Natural killer cell (primary cell): ENCODE measurements around the gene EMC10. TPM values are rescaled to one million over a fixed set of nuclear protein-coding genes. Genes with fewer than 3 reads are reported as not detected.
"Not testable (repeated sequence)": the region's sequence is repeated elsewhere in the genome, so short reads cannot be mapped to it uniquely, and the experiment has no call there.

Source experiments
- ATAC-seq, 3 donors: fragments of 150-1000 bp in 2 of 3; fragments of 200-7000 bp in 1 of 3; cut with Tn5 transposase; 1 replicate in 1 of 3; 2 replicates in 2 of 3; pipeline ENCODE4 v1.10.0; 2021; ENCODE audit warnings: mild to moderate bottlenecking in 2 of 3, moderate library complexity in 2 of 3
- DNase-seq, 2 donors: peaks; one replicate each; pipeline versions ENCODE4 v3.0.0 to v3.0.0-alpha.2; 2013 to 2021; ENCODE audit warnings: mixed read lengths in 1 of 2
- H3K27ac ChIP-seq: one replicate; pipeline ENCODE4 v1.5.1; 2013; ENCODE audit warnings: mild to moderate bottlenecking, low read length
- H3K27me3 ChIP-seq: one replicate; pipeline ENCODE4 v1.6.1; 2013; ENCODE audit warnings: low read length; ENCODE audit not compliant: control insufficient read depth, insufficient read depth
- H3K36me3 ChIP-seq: one replicate; pipeline ENCODE4 v1.6.1; 2013; ENCODE audit warnings: low read length; ENCODE audit not compliant: control insufficient read depth, insufficient read depth
- H3K4me1 ChIP-seq: one replicate; pipeline ENCODE4 v1.6.1; 2013; ENCODE audit warnings: low read length; ENCODE audit not compliant: control insufficient read depth, insufficient read depth
- H3K4me3 ChIP-seq: one replicate; pipeline ENCODE4 v1.5.1; 2013; ENCODE audit warnings: low read length
- H3K9me3 ChIP-seq: one replicate; pipeline ENCODE4 v1.6.1; 2013; ENCODE audit warnings: low read length; ENCODE audit not compliant: control insufficient read depth, insufficient read depth
- H3K27ac Mint-ChIP-seq, 2 donors: one replicate each; pipeline ENCODE4 v1.8.0; 2022; ENCODE audit warnings: mild to moderate bottlenecking in 2 of 2, mixed read lengths in 2 of 2, moderate library complexity in 1 of 2
- H3K27me3 Mint-ChIP-seq, 2 donors: one replicate each; pipeline ENCODE4 v1.8.0; 2022; ENCODE audit warnings: low read depth in 2 of 2, mixed read lengths in 2 of 2
- H3K36me3 Mint-ChIP-seq: one replicate; pipeline ENCODE4 v1.8.0; 2022; ENCODE audit warnings: mixed read lengths
- H3K4me1 Mint-ChIP-seq, 2 donors: one replicate each; pipeline ENCODE4 v1.8.0; 2022; ENCODE audit warnings: mixed read lengths in 2 of 2
- H3K4me3 Mint-ChIP-seq: one replicate; pipeline ENCODE4 v1.8.0; 2022; ENCODE audit warnings: mild to moderate bottlenecking, moderate library complexity, mixed read lengths
- H3K9me3 Mint-ChIP-seq, 2 donors: one replicate each; pipeline ENCODE4 v1.8.0; 2022; ENCODE audit warnings: mixed read lengths in 2 of 2
- WGBS: methylation state at CpG from one replicate; pipeline ENCODE4 v1.1.7; 2013; ENCODE audit warnings: missing lambda C conversion rate; ENCODE audit not compliant: insufficient coverage; 5-methylcytosine and 5-hydroxymethylcytosine counted together
- intact Hi-C: fragments of 100-400 bp; cut with micrococcal nuclease; formaldehyde crosslinking; loops from one replicate; pipeline ENCODE4 v1.14.2; 2022
- total RNA-seq, 4 donors: library from RNA; stranded (reverse); fragments of 120-200 nt in 1 of 4; gene quantifications; one replicate each; pipeline versions ENCODE4 v1.2.3 to v1.2.4, GENCODE V29; 2013 to 2022
- TF ChIP-seq, protein P1 (sequence below): fragments of 200-600 bp; IDR thresholded peaks from one replicate; pipeline ENCODE4 v1.8.0; 2022; ENCODE audit warnings: antibody characterized with exemption

Gene EMC10
- total RNA-seq, 3 donors from 2014 or later (not counting 1 experiment from before 2014, with no cell fraction given): 79.5 to 85.1 (median 80.1) TPM

DNA sequence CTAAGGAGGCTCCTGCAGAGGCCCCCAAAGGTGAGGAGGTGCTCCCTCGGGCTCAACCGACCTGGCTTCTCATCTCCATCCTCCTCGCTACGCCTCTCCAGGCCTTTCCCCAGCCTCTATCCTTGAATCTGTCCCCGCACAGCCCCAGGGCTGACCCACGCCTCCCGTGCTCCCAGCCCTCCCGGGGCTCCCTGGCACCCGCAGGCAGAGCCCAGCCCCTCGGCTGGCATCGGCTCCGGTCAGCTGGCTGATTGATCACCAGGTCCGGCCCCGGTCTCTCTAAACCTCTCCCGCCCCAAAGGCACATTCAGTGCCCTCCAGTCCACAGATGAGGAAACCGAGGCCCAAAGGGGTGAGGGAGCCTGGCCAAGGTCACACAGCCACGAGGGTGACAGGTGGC is 41.1 kb upstream of the EMC10 start:
- Histone ChIP-seq H3K36me3 (no peaks in the 10 kb centered on the region), H3K9me3 (no peaks in the 10 kb centered on the region), H3K4me1 (peaks cover 32% of the 10 kb centered on the region), H3K27ac (no peak overlapping the region), H3K4me3 (no peak overlapping the region), H3K27me3 (peaks cover 8% of the 10 kb centered on the region)
- H3K27ac Mint-ChIP-seq: no peak overlapping the region
- no peaks in the 10 kb centered on the region for H3K9me3 Mint-ChIP-seq
- no peak overlapping the region for H3K4me3 Mint-ChIP-seq
- H3K4me1 Mint-ChIP-seq: peaks cover 9 to 22% of the 10 kb centered on the region in 2 donors
- intact Hi-C loops: no loop called here
- H3K27me3 Mint-ChIP-seq: peaks cover 13 to 25% of the 10 kb centered on the region in 2 donors
- no peaks in the 10 kb centered on the region for H3K36me3 Mint-ChIP-seq
- ATAC-seq (no peak), DNase-seq (no peak)
- WGBS: 90% methylated on average over 17 of the region's 17 CpGs
- TF ChIP-seq, protein P1, sequence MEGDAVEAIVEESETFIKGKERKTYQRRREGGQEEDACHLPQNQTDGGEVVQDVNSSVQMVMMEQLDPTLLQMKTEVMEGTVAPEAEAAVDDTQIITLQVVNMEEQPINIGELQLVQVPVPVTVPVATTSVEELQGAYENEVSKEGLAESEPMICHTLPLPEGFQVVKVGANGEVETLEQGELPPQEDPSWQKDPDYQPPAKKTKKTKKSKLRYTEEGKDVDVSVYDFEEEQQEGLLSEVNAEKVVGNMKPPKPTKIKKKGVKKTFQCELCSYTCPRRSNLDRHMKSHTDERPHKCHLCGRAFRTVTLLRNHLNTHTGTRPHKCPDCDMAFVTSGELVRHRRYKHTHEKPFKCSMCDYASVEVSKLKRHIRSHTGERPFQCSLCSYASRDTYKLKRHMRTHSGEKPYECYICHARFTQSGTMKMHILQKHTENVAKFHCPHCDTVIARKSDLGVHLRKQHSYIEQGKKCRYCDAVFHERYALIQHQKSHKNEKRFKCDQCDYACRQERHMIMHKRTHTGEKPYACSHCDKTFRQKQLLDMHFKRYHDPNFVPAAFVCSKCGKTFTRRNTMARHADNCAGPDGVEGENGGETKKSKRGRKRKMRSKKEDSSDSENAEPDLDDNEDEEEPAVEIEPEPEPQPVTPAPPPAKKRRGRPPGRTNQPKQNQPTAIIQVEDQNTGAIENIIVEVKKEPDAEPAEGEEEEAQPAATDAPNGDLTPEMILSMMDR: no peak

DNA sequence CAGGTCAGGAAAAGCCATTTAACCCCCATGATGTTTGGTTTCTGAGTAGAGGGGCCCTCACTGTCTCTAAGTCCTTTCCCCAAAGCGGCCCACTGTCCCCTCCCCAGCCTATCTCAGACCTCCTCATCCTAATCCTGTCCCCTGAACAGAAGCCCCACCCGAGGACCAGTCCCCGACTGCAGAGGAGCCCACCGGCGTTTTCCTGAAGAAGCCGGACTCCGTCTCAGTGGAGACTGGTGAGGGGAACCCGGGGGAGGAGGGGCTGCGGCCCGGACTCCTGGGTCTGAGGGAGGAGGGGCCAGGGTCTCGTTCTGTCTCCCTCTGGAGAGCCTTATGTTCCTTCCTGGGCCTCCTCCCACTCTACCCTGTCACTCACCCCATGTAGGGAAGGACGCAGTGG is 40.7 kb upstream of the EMC10 start:
- DNase-seq (no peak), ATAC-seq (no peak)
- no peaks in the 10 kb centered on the region for H3K9me3 Mint-ChIP-seq
- H3K27ac Mint-ChIP-seq: no peak overlapping the region
- no peak overlapping the region for H3K4me3 Mint-ChIP-seq
- no peak overlapping the region for H3K4me3 ChIP-seq
- peaks cover 13 to 24% of the 10 kb centered on the region in 2 donors for H3K27me3 Mint-ChIP-seq
- intact Hi-C loops: no loop called here
- H3K9me3 ChIP-seq: no peaks in the 10 kb centered on the region
- peaks cover 9 to 20% of the 10 kb centered on the region in 2 donors for H3K4me1 Mint-ChIP-seq
- 93% methylated on average over 12 of the region's 12 CpGs for WGBS
- peaks cover 8% of the 10 kb centered on the region for H3K27me3 ChIP-seq
- H3K4me1 ChIP-seq: peaks cover 28% of the 10 kb centered on the region
- no peaks in the 10 kb centered on the region for H3K36me3 Mint-ChIP-seq
- TF ChIP-seq, protein P1: no peak
- H3K27ac ChIP-seq: no peak overlapping the region
- H3K36me3 ChIP-seq: no peaks in the 10 kb centered on the region

DNA sequence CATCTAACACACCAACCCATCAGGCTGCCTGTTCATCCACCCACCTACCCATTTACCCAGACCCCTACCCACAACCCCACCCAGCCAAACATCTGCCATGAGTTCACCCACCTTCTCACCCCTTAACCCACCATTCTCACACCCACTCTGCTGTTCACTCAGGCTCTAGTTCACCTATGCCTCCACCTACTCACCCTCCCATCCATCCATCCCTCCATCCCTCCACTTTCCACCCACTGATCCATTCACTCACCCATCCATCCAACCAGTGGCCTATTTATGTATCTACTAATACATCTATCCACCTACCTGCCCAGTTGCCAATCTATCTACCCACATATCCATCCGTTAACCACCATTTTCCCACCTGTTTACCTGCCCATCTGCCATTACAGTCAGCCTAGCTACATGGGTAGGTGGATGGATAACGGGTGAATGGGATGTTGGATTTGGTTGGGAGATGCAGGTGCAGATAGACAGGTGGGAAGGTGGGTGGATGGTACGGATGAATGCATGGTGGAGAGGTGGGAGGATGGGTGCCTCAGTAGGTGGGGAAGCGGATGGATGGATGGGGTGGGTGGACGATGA is 38.4 kb upstream of the EMC10 start:
- Mint-ChIP-seq H3K4me3 (no peak overlapping the region), H3K27ac (no peak overlapping the region), H3K27me3 (peaks cover 12 to 13% of the 10 kb centered on the region in 2 donors), H3K9me3 (no peaks in the 10 kb centered on the region), H3K4me1 (peaks cover 0 to under 1% of the 10 kb centered on the region in 2 donors), H3K36me3 (no peaks in the 10 kb centered on the region)
- Histone ChIP-seq H3K4me3 (no peak overlapping the region), H3K36me3 (no peaks in the 10 kb centered on the region), H3K27me3 (peaks cover under 1% of the 10 kb centered on the region), H3K27ac (no peak overlapping the region), H3K4me1 (peaks cover 8% of the 10 kb centered on the region), H3K9me3 (no peaks in the 10 kb centered on the region)
- WGBS: 91% methylated on average over 4 of the region's 5 CpGs
- DNase-seq (no peak), ATAC-seq (no peak)
- intact Hi-C loops: no loop called here
- TF ChIP-seq, protein P1: no peak

DNA sequence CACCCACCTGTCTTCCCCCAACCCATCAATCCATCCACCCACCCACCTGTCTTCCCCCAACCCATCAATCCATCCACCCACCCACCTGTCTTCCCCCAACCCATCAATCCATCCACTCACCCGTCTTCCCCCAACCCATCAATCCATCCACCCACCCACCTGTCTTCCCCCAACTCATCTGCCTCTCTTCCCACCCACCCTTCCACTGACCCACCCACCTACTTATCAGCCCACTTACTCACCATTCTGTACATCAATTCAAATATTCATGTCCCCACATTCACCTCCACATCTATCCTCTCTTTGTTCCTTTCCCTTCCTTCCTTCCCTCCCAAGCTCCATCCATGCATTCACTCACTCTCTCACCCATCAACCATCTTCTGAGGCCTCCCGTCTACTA is 37.2 kb upstream of the EMC10 start:
- intact Hi-C loops, ATAC-seq: not testable (repeated sequence)

More for the DNA sequence above, 37.2 kb upstream of the EMC10 start:
- not testable (repeated sequence) for H3K27ac ChIP-seq, H3K4me3 Mint-ChIP-seq, DNase-seq, H3K4me3 ChIP-seq, H3K27me3 ChIP-seq, H3K36me3 Mint-ChIP-seq, H3K4me1 ChIP-seq, H3K36me3 ChIP-seq, H3K9me3 ChIP-seq, H3K4me1 Mint-ChIP-seq, H3K27ac Mint-ChIP-seq, H3K9me3 Mint-ChIP-seq
- H3K27me3 Mint-ChIP-seq: peaks cover 9 to 10% of the 10 kb centered on the region in 2 donors
- WGBS: 95% methylated on average over 2 of the region's 2 CpGs
